GM03348 (cell line): ENCODE measurements around the gene ASAP2.

ENCODE experiments used
- DNase-seq: peaks from one replicate; pipeline ENCODE4 v3.0.0; 2012; ENCODE audit warnings: low spot score

The ASAP2 gene

DNA sequence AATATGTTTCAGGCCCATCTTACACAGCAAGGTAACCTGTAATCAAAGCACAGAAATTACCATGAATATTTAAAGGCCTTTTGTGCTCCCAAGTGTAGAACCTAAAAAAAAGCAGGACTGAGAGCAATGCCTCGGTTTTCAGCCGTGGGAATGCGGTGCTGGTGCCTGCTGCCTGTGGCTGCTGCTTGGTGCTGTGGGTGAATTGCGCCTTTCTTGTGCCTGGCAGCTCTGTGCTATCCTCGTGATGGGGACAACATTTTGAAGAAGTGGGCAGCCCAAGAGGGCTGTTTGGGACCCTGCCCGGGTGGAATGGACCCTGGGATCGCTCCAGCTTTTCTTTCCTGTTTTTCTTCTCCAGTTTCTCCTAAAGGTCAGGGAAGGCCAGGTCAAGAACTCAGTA, 91.2 kb downstream of the ASAP2 start:
- no peak for DNase-seq

DNA sequence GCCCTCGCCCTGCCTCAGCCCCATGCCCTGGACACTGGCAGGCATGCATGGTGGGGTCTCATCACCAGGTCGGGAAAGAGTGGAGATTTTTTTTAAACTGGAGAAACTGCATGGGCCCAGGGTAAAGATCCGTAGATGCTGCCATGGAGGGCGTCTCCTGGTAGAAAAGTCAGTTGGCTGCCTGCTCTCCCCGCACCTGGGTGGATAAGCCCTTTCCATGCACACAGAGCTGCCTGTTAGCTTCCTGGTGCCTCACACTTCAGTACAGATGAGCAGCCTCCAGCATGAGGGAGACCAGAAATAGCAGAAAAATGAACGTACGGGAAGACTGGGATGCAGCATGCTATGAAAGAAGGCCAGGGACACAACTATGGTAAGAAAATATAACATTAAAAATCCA, 92.0 kb downstream of the ASAP2 start:
- DNase-seq: no peak

DNA sequence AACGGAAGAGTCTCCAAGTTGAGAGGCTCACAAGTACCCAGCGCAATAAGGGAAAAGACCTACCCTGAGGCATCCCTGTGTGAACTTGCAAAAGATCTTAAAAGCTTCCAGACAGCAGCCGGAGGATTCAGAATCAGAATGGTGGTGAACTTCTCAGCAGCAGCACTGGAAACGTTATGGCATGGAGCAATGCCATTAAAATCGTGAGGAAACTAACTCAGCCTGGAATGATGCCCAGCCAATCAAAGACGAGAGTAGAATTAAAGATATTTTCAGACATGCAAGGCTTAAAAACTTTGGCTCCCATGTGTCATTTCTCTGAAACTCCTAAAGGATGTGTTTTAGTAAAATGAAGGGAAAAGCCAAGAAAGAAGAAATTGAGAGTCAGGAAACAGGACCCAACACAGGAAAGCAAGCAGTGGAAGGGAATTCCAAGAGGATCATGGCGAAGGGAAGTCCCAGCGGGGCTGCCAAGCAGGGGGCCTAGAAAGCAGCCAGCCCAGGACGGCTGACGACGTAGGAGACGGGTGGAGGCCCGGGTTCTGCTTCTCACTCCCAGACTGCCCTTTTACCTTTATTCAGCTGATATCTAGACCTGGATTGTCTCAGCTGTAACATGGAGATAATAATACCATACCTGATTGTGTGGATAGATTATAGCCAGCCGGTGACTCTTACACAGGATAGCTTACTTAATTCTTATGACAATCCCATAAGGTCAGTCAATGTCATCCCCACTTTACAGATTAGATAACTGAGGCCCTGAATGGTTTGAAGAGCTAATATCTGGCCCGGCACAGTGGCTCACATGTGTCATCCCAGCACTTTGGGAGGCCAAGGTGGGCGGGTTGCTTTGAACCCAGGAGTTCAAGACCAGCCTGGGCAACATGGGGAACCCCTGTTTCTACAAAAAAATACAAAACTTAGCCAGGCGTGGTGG, 92.8 kb downstream of the ASAP2 start:
- DNase-seq: no peak

DNA sequence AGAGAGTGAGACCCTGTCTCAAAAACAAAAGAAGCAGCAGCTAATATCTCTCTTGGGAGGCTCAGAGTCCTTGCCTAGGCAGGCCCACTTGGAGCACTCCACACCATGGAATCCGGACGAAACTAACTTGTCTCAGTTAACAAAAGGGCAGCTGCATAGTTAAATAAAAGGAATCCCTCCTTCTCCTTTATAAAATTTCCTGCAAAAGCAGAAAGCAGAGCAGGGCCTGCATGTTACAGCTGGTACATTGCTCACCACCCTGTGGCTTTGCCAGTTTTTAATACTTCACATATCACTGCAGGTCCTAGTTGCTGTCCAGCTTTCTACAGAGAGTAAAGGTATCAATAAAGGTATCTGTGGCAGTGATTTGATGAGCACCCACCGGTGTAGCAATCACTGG, 93.6 kb downstream of the ASAP2 start:
- DNase-seq: no peak

DNA sequence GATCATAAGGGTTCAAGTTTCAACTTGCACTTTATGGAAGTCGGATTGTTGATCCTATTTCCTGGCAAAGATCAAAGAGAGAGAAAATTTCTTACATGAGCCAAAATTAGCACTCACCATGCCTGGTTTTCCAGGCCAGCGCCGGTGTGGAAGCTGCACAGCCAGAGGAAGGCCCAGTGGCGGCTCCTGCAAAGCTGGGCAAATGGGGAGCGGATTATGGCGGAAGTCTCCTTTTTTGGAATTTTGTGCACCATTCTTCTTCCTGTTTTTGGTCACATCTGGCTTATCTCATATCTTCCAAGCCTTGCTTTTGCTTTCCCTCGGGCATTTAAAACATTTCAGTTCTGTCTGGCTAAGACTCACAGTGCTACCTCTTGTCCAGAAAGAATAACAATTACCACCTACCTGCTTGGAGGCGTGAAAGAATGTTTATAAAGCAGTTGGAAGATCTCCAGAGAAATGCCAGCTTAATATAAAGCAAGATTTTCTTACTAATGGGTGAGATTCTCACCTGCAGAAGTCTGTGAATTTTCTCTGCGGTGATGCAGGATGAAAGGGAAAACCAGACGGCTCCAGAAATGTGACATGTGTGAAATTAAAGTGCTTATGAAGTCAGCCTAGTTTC, 94.3 kb downstream of the ASAP2 start:
- DNase-seq: no peak

DNA sequence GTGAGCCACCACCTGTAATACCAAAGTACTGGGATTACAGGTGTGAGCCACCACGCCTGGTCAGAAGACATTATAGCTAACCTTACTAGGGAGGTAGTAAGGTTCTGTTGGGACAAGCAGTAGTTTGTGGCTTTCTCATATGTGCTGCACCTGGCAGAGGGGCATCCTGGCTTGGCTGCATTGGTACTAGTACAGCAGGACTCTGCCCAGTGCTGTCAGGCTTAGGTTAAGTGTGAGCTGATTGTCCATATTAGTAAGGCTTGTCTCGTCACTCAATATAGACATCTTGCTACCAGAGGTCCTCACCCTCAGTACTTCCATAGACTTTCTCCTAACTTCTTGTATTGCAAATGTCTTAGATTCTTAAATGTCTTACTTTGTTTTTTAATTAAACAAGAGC, 96.1 kb downstream of the ASAP2 start:
- no peak for DNase-seq

DNA sequence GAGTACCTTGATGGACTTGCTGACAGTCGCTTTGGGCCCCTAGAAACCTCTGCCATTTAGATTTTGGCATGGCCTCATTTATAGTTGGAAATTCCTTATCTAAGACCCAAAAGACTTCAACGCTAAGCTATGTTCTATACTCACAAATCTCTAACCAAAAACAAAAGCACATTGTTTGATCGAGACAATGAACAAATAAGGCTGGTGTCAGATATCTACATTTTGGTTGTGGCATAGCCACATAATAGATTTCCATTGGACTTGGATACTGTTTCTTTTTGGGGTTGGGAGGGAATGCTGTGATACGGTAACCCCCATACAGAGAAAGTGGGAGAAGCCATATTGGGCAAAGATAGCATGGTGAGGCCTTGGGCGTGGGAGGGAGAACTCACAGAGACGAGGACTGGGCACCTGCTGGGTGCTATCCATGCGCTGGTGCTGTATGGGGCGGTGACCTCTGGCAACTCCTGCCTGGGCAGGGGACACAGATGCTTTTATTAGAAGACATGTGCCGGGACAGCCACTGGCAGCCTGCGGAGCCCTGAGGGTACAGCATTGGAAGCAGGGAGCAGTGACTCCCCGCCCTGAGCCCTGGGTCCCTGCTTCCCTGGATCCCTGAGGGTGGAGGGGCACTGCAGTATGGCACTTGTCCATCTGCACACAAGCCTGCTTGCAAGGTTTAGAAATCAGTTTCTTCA, 97.1 kb downstream of the ASAP2 start:
- DNase-seq: no peak

DNA sequence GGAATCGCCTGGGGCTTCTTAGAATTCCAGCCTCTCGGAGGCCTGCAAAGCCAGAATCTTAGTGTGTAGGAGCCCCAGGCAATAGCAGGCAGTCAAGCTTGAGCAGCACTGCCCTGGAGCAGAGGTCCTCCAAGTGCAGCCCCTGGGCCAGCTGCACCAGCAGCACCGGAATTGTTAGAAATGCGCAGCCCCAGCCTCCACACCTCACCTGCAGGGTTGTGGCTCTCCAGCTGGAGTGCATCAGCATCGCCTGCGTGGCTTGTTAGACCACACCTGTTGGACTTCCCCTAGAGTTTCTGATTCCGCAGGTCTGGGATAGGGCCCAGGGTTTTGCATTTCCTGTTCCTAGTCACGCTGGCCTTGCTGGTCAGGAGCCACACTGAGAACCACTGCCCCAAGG, 100.3 kb downstream of the ASAP2 start:
- DNase-seq: no peak

DNA sequence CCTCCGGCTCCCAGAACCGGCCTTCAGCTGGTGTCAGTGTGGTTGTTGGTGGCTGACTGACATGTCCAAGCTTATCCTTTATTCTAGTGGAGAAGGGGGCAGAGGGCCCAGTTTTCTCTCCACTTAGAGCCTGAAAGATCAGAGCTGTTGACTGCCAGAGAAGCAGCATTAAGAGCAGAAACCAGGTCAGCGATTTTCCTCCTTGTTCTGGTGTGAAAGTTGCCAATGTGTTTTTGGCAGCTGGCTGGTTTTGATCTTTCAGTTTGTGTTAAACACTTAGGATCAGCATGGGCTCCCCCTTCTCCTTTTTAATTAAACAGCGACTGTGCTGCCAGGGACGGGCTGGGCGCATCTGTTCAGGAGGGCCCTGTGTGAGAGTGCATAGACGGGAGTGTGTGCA, 100.9 kb downstream of the ASAP2 start:
- no peak for DNase-seq

DNA sequence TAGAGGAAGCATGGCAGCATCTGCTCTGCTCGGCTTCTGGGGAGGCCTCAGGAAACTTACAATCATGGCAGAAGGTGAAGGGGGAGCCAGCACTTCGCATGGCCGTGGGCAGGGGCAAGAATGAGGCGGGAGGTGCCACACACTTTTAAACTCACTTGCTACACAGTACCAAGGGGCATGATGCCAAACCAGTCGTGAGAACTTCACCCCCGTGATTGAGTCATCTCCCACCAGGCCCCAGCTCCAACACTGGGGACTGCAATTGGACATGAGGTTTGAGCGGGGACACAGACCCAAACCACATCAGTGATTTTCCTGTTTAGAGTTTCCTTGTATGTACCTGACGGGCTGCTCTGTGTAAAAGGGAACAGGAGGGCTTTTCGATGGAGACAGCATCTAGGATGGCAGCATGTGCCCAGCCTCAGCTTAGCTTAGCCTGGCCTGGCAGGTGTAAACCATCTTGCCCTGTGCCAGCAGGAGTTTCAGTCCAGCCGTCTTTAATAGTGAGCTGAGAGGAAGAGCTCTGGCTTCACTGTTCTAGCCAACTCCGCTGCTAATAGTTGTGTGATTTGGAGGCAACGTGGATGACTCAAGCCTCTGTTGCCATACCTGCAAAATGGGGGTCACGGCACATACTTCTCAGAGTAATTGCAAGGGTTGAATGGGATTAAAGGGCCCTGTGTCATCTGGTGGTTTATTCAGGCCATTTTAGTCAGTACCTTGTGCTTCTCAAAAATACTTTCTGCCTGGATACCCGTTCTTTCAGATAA, 101.8 kb downstream of the ASAP2 start:
- DNase-seq: no peak

DNA sequence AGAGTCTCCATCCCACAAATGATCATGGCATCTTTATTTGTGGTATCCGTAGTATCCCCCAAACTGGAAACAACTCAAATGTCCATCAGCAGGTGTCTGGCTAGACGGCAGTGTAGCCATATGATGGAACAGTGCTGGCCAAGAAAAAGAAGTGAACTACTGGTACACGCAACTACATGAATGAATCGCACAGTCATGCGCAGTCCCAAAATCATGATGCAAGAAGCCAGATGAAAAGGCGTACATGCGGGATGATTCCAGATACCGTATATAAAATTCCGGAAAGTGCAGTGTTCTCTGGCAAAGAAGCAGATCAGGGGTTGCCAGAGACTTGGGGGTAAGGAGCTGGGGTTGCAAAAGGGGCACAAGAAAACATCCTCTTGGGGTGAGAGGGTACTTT, 102.5 kb downstream of the ASAP2 start:
- DNase-seq: no peak

DNA sequence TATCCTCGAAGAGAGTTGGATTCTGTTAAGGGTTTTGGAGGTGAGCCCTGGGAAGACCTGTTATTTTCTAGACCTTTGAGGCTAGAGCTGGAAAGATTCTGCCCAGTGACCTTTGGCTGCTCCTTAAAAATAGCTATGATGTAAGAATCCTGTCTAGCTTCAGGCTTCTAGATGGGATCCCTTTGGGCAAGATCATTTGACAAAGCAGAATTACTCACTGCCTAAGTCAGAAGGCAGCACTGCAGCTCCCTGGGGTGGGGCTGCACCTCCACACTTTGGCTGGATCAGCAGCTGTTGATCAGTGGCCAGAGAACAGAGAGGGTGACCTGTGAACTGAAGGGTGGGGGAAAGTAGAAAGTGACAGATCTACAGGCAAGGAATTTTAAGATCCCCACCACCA, 103.8 kb downstream of the ASAP2 start:
- DNase-seq: peak; percentile 91

DNA sequence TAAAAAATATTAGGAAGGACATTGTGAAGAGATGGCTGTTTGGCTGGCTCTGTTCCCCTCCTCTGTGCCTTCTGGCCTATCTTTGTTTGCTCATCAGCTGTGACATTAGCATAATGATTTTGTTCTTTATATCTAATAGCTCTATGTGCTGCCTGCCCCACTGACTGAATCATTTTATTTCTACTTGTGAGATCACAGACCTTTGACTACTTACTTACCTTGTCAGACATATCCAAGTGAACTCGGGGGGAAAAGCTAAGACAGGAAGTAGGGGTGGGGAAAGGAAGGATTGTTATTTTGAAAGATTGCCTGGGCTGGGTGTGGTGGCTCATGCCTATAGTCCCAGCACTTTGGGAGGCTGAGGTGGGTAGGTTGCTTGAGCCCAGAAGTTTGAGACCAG, 104.2 kb downstream of the ASAP2 start:
- DNase-seq: peak; percentile 38

DNA sequence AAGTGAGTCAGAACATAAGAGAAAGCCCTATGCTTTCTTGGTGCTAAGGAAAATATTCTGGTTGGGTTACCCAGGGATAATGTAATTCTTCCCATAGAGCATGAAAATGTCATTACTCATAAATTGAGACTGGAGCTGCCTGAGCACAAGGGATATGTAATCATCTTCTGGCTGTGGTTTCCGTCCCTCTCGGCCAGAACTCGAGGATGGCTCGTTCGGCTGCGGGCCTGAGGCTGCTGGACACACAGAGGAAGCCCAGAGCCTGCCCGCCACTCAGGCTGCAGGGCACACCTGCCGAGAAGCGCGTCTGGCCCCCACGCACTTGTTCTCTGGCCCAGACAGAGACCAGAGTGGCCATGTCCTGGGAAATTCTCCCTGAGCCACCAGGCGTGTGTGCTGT, 104.9 kb downstream of the ASAP2 start:
- peak; percentile 90 for DNase-seq

DNA sequence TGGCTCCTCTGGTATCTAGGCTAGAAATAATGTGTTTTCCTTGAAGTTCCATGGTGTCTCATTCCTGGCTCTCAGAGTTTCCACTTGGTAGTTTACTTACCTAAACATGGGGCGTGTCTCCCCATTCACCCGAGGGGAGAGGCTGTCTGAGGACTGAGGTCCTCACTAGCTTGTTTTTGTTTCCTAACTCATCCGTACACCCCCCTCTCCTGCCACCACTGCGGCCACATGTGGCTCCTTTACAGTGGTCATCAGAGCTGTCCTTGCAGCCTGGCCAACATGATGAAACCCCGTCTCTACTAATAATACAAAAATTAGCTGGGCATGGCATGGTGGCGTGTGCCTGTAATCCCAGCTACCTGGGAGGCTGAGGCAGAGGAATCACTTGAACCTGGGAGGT, 106.0 kb downstream of the ASAP2 start:
- no peak for DNase-seq

DNA sequence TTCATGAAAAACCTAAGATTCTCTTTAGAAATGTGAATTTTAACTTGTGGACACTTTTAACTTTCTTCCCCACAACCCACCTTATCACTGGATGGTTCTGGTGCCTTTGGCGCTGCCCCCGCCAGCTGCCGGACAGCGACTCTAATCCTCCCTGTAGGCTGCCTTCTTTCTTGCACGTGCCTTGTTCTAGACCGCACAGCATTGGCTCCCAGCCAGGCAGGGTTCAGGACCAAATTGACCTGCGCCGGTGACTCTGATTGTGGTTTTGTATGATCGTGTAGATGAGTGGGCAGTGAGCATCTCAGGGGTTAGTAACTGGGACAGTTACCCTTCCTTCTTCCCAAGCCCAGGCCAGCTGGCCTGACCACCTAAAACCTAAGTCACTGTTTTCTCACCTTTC, 106.8 kb downstream of the ASAP2 start:
- DNase-seq: no peak

DNA sequence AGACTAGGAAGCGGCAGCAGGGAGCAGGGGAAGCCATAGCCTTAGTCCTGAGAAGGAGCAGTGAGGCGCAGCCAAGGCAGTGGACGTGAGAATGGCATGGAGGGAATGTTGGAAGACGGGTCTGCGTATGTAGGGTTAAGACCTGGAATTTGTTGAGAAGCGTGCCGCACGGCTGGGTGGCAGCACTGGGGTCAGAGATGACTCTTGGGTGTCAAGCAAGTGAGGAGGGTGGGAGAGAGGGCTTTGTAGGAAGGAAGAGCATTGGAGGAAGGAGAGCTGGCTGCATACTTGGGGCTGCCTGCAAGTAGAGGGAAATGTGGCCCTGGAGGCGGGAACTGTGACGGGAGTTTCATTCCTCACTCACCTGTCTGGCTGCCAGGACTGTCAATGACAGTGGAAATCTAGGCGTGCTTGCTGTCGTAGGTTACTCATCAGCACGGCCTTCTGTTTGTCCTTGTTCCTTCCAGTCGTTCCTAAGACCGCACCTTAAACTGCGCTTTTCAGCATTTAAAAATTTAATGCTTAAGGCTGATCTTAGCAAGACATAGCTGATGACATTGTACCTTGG, 108.8 kb downstream of the ASAP2 start:
- DNase-seq: no peak

DNA sequence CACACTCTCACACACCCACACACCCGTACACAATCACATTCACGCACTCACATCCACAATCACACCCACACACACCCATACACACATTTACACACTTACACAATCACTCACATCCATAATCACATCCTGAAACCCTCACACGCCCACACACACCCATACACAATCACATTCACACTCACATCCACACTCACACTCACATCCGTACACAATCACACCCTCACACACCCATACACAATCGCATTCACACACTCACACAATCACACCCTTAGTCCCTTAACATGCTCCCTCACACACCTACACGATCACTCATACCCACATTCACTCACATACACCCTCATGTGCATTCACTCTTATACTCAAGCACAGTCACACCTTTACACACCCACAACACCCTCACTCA, 110.9 kb downstream of the ASAP2 start:
- DNase-seq: no peak

DNA sequence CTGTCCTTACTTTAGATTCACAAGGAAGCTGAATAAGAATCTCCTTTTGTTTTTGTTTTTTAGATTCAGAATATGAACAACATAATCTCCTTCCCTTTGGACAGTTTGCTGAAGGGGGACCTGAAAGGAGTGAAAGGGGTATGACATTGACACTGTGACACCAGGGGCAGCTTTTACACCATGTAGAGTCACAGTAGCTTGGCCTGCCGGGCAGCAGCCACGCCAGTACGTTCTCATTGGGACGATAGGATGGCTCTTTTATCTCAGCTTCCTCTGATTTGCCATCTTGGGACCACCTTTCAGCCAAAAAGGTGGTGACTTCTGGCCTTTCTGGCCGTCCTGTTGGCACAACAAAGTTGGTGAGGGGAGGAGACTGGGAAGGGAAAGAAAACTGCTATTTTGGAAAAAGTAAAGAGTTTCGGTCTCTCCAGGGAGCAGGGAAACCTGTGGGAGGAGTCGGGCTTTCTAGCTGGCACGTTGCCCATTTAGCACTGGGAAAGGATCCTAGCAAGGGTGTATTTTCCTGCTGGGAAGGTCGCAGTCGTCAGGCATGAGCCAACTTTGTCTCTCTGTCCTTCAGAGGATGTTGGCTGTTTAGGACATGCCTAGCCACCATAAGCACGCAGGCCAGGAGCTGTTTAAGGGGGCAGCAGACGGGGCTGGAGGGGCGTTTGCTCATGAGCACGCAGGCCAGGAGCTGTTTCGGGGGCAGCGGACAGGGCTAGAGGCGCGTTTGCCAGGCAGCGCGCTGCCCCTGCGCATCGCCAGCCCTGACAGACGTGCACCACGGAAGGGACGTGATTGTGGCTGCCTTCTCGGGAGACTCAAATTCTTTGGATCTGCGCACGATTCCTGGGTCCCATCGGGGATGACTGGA, 112.1 kb downstream of the ASAP2 start:
- DNase-seq: no peak

DNA sequence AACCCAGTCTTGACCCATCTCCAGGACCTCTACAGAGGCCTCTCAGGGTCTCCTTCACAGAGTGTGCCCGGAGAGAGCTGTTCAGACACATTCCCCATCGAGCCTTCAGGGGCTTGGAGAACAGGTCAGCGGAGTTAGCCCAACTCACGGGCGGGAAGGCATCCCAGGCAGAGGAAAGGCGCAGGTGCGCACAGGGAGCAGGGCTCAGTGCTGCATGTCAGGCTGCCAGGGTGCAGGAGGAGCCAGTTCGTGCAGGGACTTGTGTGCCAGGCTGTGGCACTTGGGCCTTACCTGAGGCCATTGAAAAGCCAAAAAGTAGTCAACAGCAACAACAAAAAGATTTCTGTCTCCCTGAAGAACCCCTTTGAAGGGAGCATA, 112.7 kb downstream of the ASAP2 start:
- no peak for DNase-seq

DNA sequence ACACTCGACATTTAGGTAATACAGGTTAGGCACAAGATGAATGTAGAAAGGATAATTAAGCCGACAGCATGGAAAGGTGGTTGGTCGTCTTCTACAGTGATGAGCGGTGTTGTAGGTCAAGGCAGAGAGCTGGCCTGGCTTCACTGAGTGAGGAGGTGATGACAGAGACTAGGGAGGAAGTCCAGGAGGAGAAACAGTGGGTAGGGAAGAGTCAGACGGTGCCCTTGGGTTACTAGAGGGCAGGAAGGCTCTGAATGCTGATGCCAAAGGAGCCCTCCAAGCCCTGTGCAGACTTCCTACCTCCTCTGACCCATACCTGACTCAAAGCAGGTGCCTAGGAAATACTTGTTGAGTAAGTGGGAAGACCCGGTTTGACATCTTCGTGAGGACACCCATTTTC, 116.0 kb downstream of the ASAP2 start:
- DNase-seq: no peak
